IMR-90 (cell line): ENCODE data around the gene IQGAP2. TPM values are rescaled to one million over a fixed set of nuclear protein-coding genes. Genes with fewer than 3 reads are reported as not detected.

Experiments
- ATAC-seq: fragments of 200-7000 bp; cut with Tn5 transposase; 2 replicates; pipeline ENCODE4 v1.9.1; 2020; ENCODE audit warnings: low read depth, mild to moderate bottlenecking, moderate library complexity
- BruUV-seq: library from RNA; stranded (reverse); fragments of 400-500 nt; replicated peaks from 2 replicates; lab custom pipeline; 2021; lab: Mats Ljungman, UMichigan
- CTCF ChIA-PET: fragments of 300-600 bp; formaldehyde crosslinking; extraction: SDS; loops from one replicate; lab custom pipeline; 2021; ENCODE audit warnings: antibody characterized with exemption; lab: Yijun Ruan, JAX
- POLR2A ChIA-PET: fragments of 300-600 bp; sonication (Branson Sonifier 250); formaldehyde crosslinking; loops from one replicate; lab custom pipeline; 2022; ENCODE audit warnings: antibody characterized with exemption; ENCODE audit not compliant: unreplicated experiment; lab: Charles Lee
- DNase-seq: peaks from one replicate; pipeline ENCODE4 v3.0.0; 2013
- H2AFZ ChIP-seq: replicated peaks from 2 replicates; pipeline ENCODE3; 2013; ENCODE audit warnings: low read length, mild to moderate bottlenecking; ENCODE audit not compliant: poor library complexity
- H2AK5ac ChIP-seq: 2 replicates; pipeline ENCODE4 v1.6.1; 2013; ENCODE audit warnings: low read depth, low read length, inconsistent platforms
- H2AK9ac ChIP-seq: replicated peaks from 2 replicates; pipeline ENCODE3; 2013; ENCODE audit warnings: mild to moderate bottlenecking, low read depth, low read length, moderate library complexity; ENCODE audit not compliant: poor library complexity
- H2BK120ac ChIP-seq: 2 replicates; pipeline ENCODE4 v1.6.1; 2013; ENCODE audit warnings: low read depth, low read length, inconsistent platforms
- H2BK15ac ChIP-seq: 3 replicates; pipeline ENCODE4 v1.6.1; 2013; ENCODE audit warnings: low read depth, low read length, inconsistent platforms
- H2BK20ac ChIP-seq: 2 replicates; pipeline ENCODE4 v1.6.1; 2013; ENCODE audit warnings: low read depth, mild to moderate bottlenecking, inconsistent platforms, low read length, moderate library complexity
- H2BK5ac ChIP-seq: 2 replicates; pipeline ENCODE4 v1.6.1; 2013; ENCODE audit warnings: mild to moderate bottlenecking, low read depth, low read length, inconsistent platforms; ENCODE audit not compliant: poor library complexity, severe bottlenecking
- H3K14ac ChIP-seq: replicated peaks from 2 replicates; pipeline ENCODE4 v1.6.1; 2013; ENCODE audit warnings: low read depth, low read length, inconsistent platforms
- H3K18ac ChIP-seq: 2 replicates; pipeline ENCODE4 v1.6.1; 2013; ENCODE audit warnings: low read depth, low read length, control low read depth
- H3K23ac ChIP-seq: 2 replicates; pipeline ENCODE4 v1.6.1; 2013; ENCODE audit warnings: low read depth, low read length, inconsistent platforms
- H3K27ac ChIP-seq: 2 replicates; pipeline ENCODE4 v1.5.1; 2013; ENCODE audit warnings: mild to moderate bottlenecking, control low read depth, low read length; ENCODE audit not compliant: insufficient read depth
- H3K27me3 ChIP-seq: 2 replicates; pipeline ENCODE4 v1.6.1; 2013; ENCODE audit warnings: low read length; ENCODE audit not compliant: control insufficient read depth, insufficient read depth
- H3K36me3 ChIP-seq: 2 replicates; pipeline ENCODE4 v1.6.1; 2013; ENCODE audit warnings: low read length, mixed read lengths; ENCODE audit not compliant: control insufficient read depth, insufficient read depth
- H3K4ac ChIP-seq: 2 replicates; pipeline ENCODE4 v1.6.1; 2013; ENCODE audit warnings: low read depth, low read length, inconsistent platforms
- H3K4me1 ChIP-seq: 2 replicates; pipeline ENCODE4 v1.6.1; 2013; ENCODE audit warnings: low read length, mixed read lengths; ENCODE audit not compliant: control insufficient read depth, insufficient read depth
- H3K4me2 ChIP-seq: 2 replicates; pipeline ENCODE4 v1.6.1; 2013; ENCODE audit warnings: low read depth, mild to moderate bottlenecking, control low read depth, low read length, moderate library complexity
- H3K4me3 ChIP-seq: 2 replicates; pipeline ENCODE4 v1.5.1; 2013; ENCODE audit warnings: low read depth, mild to moderate bottlenecking, control low read depth, low read length, moderate library complexity; ENCODE audit not compliant: insufficient read depth
- H3K56ac ChIP-seq: 2 replicates; pipeline ENCODE4 v1.6.1; 2013; ENCODE audit warnings: low read length, inconsistent platforms; ENCODE audit not compliant: insufficient read depth; ENCODE audit errors: extremely low read depth
- H3K79me1 ChIP-seq, 2 experiments: 2 replicates each; pipeline ENCODE4 v1.6.1; 2013; ENCODE audit warnings: low read length in 2 of 2, inconsistent platforms in 1 of 2, low read depth in 1 of 2
- H3K9ac ChIP-seq: 2 replicates; pipeline ENCODE4 v1.6.1; 2013; ENCODE audit warnings: low read depth, low read length, control low read depth
- H3K9me1 ChIP-seq: 2 replicates; pipeline ENCODE4 v1.6.1; 2013; ENCODE audit warnings: low read length, inconsistent platforms; ENCODE audit not compliant: insufficient read depth
- H3K9me3 ChIP-seq: 2 replicates; pipeline ENCODE4 v1.6.1; 2013; ENCODE audit warnings: low read length; ENCODE audit not compliant: control insufficient read depth, insufficient read depth
- H4K20me1 ChIP-seq: 2 replicates; pipeline ENCODE4 v1.6.1; 2013; ENCODE audit warnings: low read length, inconsistent platforms; ENCODE audit not compliant: insufficient read depth
- H4K5ac ChIP-seq: 2 replicates; pipeline ENCODE4 v1.6.1; 2013; ENCODE audit warnings: mild to moderate bottlenecking, low read depth, low read length, control low read depth
- H4K8ac ChIP-seq, 2 experiments: 2 replicates each; pipeline ENCODE4 v1.6.1; 2013; ENCODE audit warnings: low read depth in 2 of 2, low read length in 2 of 2, control low read depth in 1 of 2, inconsistent platforms in 1 of 2
- H4K91ac ChIP-seq: 2 replicates; pipeline ENCODE4 v1.6.1; 2013; ENCODE audit warnings: low read depth, low read length, inconsistent platforms; ENCODE audit not compliant: insufficient read depth
- BHLHE40 ChIP-seq: fragments of 150-350 bp; IDR thresholded peaks from 2 replicates; pipeline ENCODE4 v1.6.1; 2016; ENCODE audit warnings: mild to moderate bottlenecking, low read depth, low read length
- CEBPB ChIP-seq: IDR thresholded peaks from 2 replicates; pipeline ENCODE4 v1.6.1; 2012; ENCODE audit warnings: low read depth, low read length, improper control_type of control experiment
- CHD1 ChIP-seq: IDR thresholded peaks from 2 replicates; pipeline ENCODE4 v1.6.1; 2012; ENCODE audit warnings: low read depth, low read length, improper control_type of control experiment
- ELK1 ChIP-seq: fragments of 150-350 bp; IDR thresholded peaks from 2 replicates; pipeline ENCODE4 v1.6.1; 2016; ENCODE audit warnings: low read depth, mild to moderate bottlenecking, low read length, moderate library complexity, borderline replicate concordance
- MAFK ChIP-seq: IDR thresholded peaks from 2 replicates; pipeline ENCODE4 v1.6.1; 2012; ENCODE audit warnings: low read depth, low read length, improper control_type of control experiment
- MAZ ChIP-seq: IDR thresholded peaks from 2 replicates; pipeline ENCODE4 v1.6.1; 2012; ENCODE audit warnings: low read depth, mild to moderate bottlenecking, low read length, improper control_type of control experiment, moderate library complexity, borderline replicate concordance
- MXI1 ChIP-seq: IDR thresholded peaks from 2 replicates; pipeline ENCODE4 v1.6.1; 2012; ENCODE audit warnings: low read depth, mild to moderate bottlenecking, low read length, moderate library complexity, borderline replicate concordance
- NFE2L2 ChIP-seq: fragments of 150-350 bp; IDR thresholded peaks from 2 replicates; pipeline ENCODE4 v1.6.1; 2016; ENCODE audit warnings: low read depth, mild to moderate bottlenecking, low read length
- POLR2A ChIP-seq: IDR thresholded peaks from 2 replicates; pipeline ENCODE4 v1.6.1; 2012; ENCODE audit warnings: mild to moderate bottlenecking, low read depth, low read length
- RAD21 ChIP-seq: IDR thresholded peaks from 2 replicates; pipeline ENCODE4 v1.6.1; 2012; ENCODE audit warnings: low read length, improper control_type of control experiment
- RCOR1 ChIP-seq: IDR thresholded peaks from 2 replicates; pipeline ENCODE4 v1.6.1; 2012; ENCODE audit warnings: mild to moderate bottlenecking, low read length, improper control_type of control experiment; ENCODE audit not compliant: insufficient replicate concordance
- RFX5 ChIP-seq: IDR thresholded peaks from 2 replicates; pipeline ENCODE4 v1.8.0; 2012; ENCODE audit warnings: low read depth, mild to moderate bottlenecking, low read length, moderate library complexity
- SMC3 ChIP-seq: fragments of 150-350 bp; IDR thresholded peaks from 2 replicates; pipeline ENCODE4 v1.6.1; 2016; ENCODE audit warnings: low read depth, mild to moderate bottlenecking, antibody characterized with exemption, low read length, moderate library complexity
- WGBS, 2 experiments: methylation state at CpG; one replicate each; pipeline versions ENCODE4 v1.1.5 to v1.1.7; 2013; ENCODE audit warnings: missing lambda C conversion rate in 2 of 2; ENCODE audit not compliant: insufficient read length in 1 of 2; ENCODE audit errors: extremely low coverage in 2 of 2; 5-methylcytosine and 5-hydroxymethylcytosine counted together
- dilution Hi-C: fragments of 300-500 bp; cut with HindIII; formaldehyde crosslinking; loops from one replicate; pipeline ENCODE4 v1.14.3; 2018; ENCODE audit warnings: low sequenced_read_pairs; ENCODE audit not compliant: unreplicated experiment
- in situ Hi-C: fragments of 300-500 bp; cut with MboI; formaldehyde crosslinking; loops from 3 replicates; pipeline ENCODE4 v1.14.3; 2019; ENCODE audit warnings: low sequenced_read_pairs, inconsistent platforms, mixed read lengths
- intact Hi-C: fragments of 100-400 bp; cut with micrococcal nuclease; formaldehyde crosslinking; loops from 2 replicates; pipeline ENCODE4 v1.10.0; 2022
- polyA plus RNA-seq, 3 experiments: library from polyadenylated mRNA; depleted of rRNA; stranded (reverse); fragments of >200 nt; gene quantifications; 2 replicates each; pipeline ENCODE4 v1.2.3, GENCODE V29; 2012; ENCODE audit warnings: low replicate concordance in 1 of 3
- total RNA-seq: library from RNA; depleted of rRNA; stranded (reverse); fragments of >200 nt; gene quantifications from 2 replicates; pipeline ENCODE4 v1.2.3, GENCODE V29; 2012
- TF ChIP-seq, protein P1 (sequence below): conservative IDR thresholded peaks from 2 replicates; pipeline ENCODE4 v1.5.1; 2012; ENCODE audit warnings: mild to moderate bottlenecking, low read depth, low read length, improper control_type of control experiment
- TF ChIP-seq, protein P2 (sequence below): fragments of 150-350 bp; IDR thresholded peaks from 2 replicates; pipeline ENCODE4 v1.6.1; 2017; ENCODE audit warnings: mild to moderate bottlenecking, antibody characterized with exemption, low read length, low read depth

The IQGAP2 gene
- total and polyA plus RNA-seq, 2 of the 4 experiments (the other 2 are of a cell fraction): 0.21 to 0.36 TPM

DNA sequence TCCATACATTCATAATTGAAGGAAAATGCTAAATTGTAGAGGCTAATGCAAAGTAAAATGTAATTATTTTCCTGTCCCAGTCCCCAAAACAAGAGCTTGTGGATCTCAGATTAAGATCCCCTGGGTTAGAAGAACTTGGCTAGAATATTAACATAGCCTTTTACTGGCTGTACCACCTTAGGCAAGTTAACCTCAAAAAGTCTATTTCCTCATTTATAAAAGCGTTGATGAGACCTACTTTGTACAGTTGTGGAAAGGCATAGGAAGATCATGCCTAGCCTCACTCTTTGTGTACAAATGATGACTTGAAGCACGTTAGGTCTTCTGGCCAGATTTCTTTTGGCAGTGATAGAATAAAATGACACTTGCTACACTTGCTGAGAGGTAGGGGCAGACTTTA is 122.9 kb downstream of the IQGAP2 start:
- CTCF ChIA-PET: no interaction called here

More for the DNA sequence above, 122.9 kb downstream of the IQGAP2 start:
- Histone ChIP-seq H4K8ac (no peak overlapping the region), H3K9ac (no peak overlapping the region), H3K4me3 (no peak overlapping the region), H3K36me3 (no peaks in the 10 kb centered on the region), H2BK20ac (no peak overlapping the region), H3K27ac (no peak overlapping the region), H3K4me2 (no peak overlapping the region), H2AK9ac (no peak overlapping the region), H2BK120ac (no peak overlapping the region), H2BK15ac (no peak overlapping the region), H3K4me1 (no peaks in the 10 kb centered on the region), H2BK5ac (no peak overlapping the region), H4K91ac (no peak overlapping the region), H3K14ac (no peak overlapping the region; the same call in 1 of the 2 replicates), H3K27me3 (peaks cover 5% of the 10 kb centered on the region), H2AFZ (no peak overlapping the region), H3K9me1 (no peaks in the 10 kb centered on the region), H4K20me1 (no peaks in the 10 kb centered on the region), H3K56ac (no peak overlapping the region), H3K9me3 (no peaks in the 10 kb centered on the region), H2AK5ac (no peak overlapping the region), H3K79me1 (no peaks in the 10 kb centered on the region), H3K4ac (no peak overlapping the region), H4K5ac (no peak overlapping the region), H3K23ac (no peak overlapping the region), H3K18ac (no peak overlapping the region)
- no TSS peak for BruUV-seq
- POLR2A ChIA-PET: no interaction called here
- ATAC-seq (no peak), DNase-seq (no peak)
- dilution Hi-C loops: no loop called here
- TF ChIP-seq, protein P1, sequence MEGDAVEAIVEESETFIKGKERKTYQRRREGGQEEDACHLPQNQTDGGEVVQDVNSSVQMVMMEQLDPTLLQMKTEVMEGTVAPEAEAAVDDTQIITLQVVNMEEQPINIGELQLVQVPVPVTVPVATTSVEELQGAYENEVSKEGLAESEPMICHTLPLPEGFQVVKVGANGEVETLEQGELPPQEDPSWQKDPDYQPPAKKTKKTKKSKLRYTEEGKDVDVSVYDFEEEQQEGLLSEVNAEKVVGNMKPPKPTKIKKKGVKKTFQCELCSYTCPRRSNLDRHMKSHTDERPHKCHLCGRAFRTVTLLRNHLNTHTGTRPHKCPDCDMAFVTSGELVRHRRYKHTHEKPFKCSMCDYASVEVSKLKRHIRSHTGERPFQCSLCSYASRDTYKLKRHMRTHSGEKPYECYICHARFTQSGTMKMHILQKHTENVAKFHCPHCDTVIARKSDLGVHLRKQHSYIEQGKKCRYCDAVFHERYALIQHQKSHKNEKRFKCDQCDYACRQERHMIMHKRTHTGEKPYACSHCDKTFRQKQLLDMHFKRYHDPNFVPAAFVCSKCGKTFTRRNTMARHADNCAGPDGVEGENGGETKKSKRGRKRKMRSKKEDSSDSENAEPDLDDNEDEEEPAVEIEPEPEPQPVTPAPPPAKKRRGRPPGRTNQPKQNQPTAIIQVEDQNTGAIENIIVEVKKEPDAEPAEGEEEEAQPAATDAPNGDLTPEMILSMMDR: no peak
- TF ChIP-seq NFE2L2 (no peak), RCOR1 (no peak), BHLHE40 (no peak), RFX5 (no peak), ELK1 (no peak), MXI1 (no peak), CHD1 (no peak), RAD21 (no peak), SMC3 (no peak), MAZ (no peak), MAFK (no peak), POLR2A (no peak), CEBPB (no peak)
- TF ChIP-seq, protein P2, sequence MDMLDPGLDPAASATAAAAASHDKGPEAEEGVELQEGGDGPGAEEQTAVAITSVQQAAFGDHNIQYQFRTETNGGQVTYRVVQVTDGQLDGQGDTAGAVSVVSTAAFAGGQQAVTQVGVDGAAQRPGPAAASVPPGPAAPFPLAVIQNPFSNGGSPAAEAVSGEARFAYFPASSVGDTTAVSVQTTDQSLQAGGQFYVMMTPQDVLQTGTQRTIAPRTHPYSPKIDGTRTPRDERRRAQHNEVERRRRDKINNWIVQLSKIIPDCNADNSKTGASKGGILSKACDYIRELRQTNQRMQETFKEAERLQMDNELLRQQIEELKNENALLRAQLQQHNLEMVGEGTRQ: no peak
- in situ Hi-C loops: no loop called here
- WGBS, 2 experiments: no CpG with 5 or more reads among the region's 2 CpGs
- intact Hi-C loops: no loop called here
